ENCODE data around the gene LCN1.
"Not testable (repeated sequence)": the region's sequence is repeated elsewhere in the genome, so short reads cannot be mapped to it uniquely, and the experiment has no call there.

The LCN1 gene

DNA sequence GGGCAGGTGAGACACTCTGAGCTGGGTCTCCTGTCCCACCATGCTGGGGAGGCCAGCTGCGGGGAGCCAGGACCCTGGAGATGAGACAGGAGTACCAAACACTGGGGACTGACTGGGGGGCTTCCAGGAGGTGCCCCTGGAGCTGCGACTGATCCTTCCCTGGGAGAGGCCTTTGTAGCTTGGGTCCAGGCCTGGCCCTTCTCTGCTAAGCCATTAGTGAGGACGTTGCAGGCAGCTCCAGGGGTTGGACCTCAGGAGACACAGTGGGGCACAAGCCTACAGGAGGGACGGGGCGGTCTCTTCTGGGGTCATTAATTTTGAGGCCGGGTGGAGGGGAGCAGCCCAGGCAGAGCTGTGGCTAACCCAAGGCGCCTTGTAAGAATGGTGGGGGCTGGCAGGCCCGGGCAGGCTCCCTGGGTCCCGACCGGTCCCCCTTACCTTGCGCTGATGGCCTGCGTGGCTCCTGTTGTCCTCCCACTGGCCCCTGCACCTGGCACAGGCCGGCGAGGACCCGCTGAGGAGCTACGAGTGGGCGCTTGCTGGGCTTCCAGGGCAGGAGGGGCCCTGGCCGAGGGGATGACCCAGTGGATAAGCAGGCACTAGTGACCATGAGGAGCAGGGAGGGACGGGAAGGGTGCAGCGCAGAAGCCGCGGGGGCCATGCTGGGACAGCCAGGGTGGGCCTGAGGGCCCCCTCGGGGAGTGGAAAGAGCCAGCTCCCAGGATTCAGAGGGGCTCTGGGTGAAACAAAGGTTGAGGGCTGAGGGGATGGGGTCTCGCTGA lies 15.6 kb upstream of the LCN1 start:
- DNase-seq (ENCODE audit: low read depth), result no peak

DNA sequence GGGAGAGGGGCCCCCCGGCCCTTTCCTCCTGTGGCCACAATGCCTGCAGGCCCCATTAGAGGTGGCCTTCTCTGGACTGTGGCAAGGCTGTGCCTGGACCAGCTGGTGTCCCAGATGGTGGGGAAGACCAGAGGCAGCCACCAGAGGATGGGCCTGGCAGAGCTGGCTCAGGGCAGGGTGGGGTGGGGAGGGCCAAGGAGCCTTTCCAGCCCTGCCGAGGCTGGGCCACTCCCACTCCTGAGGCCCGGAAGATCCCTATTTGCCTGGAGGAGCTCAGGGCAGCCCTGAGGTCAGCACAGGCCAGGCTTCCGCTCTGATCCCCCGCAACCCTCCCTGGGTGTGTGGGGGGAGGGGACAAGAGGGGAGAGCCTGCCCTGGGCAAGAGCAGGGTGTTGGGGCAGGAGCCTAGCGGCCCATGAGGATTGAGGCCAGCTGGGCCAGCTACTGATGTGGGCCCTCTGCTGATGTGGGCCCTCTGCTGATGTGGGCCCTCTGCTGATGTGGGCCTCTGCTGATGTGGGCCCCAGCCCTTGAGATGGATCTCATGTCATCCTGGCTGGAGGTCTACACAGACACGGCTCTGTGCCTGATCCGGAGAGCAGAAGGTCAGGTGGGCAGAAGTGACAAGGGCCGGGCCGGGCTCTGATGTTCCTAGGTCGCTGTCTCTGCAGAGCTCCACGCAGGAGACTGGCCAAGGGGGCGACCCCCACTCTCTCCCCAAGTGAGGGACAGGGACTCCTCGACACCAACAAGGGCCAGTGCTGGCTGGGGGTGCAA lies 14.7 kb upstream of the LCN1 start:
- no peak for DNase-seq (ENCODE audit: low read depth)

DNA sequence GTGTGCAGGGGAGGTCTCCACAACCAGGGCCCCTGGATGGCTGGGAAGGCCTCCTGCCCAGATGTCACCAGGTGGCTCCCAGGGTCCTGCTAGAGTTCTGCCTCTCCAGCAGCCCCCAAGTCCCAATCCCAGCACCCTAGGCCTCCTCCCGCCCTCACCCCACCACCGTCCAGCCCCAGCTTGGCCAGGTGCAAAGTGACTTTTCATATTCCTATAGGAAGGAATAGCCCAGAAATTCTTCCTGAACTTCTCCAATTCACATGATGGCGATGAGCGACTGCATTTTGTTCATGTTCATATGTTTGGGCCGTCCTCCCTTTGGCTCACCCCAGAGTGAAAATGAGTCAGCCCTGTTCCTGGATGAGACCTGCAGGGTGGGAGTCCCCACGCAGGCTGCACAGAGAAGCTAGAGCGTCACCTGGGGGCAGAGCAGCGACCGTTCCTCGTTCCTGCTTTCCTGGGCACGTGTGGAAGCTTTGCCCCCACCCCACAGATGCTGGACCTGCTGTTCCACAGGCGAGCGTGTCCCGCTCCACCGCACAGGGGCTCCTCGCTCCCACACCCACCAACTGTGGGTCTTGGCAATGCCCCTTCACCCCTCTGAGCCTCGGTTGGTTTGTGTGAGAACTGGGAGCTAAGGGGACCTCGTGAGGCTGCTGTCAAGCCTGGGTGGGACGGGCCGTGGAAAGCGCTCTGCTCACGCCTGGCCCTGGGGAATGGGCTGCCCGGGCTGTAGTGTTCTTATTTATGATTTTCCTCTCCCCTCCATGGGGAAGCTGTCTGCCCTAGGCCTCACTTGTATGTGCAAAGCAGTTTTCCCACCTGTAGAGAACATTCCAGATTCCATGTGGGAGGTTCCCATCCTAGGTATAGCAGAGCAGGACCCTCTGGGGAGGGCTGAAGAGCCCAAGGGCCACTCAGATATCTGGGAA lies 13.9 kb upstream of the LCN1 start:
- DNase-seq (ENCODE audit: low read depth), result no peak

DNA sequence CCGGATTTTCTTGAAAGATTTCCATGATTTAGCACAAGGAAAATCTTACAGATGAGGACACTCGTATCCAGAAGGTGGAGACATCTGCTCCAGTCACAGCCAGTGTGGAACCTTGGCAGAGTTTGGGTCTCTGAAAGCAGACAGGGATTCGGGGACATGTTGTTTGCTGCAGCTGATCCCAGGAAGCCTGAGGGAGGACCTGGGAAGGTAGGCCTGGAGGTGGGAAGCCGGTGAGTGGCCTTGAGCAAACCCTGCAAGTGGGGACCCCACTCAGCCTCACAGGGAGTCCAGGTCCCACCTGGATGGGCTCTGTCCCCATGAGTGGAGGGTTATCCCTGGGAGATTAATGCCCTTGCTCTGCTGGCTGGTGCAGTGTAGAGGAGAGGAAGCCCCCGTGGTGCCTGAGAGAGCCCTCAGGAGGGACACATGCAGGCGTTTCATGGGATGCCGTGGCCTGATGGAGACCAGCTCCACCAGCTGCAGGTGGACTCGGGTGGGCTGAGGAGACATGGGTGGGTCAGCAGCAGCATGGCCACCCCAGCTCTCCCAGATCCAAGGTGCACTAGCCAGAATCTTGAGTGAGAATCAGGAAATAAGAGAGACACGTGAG lies 12.9 kb upstream of the LCN1 start:
- DNase-seq (ENCODE audit: low read depth), result no peak

DNA sequence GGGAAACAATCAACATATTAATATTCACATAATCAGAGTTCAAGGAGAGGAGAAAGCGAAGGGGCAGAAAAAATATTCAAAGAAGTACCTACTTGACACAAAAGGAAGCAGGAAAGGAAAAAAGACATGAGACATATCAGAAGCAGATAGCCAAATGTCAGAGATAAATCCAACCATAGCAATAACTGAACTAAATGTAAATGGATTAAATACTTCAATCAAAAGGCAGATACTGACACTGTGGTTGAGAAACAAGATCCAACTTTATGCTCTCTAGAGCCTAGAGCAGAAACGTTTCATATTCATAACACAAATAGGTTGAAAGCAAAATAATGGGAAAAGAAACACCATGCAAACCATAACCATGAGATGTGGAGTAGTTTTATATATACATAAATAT lies 11.8 kb upstream of the LCN1 start:
- no peak for DNase-seq (ENCODE audit: low read depth)

DNA sequence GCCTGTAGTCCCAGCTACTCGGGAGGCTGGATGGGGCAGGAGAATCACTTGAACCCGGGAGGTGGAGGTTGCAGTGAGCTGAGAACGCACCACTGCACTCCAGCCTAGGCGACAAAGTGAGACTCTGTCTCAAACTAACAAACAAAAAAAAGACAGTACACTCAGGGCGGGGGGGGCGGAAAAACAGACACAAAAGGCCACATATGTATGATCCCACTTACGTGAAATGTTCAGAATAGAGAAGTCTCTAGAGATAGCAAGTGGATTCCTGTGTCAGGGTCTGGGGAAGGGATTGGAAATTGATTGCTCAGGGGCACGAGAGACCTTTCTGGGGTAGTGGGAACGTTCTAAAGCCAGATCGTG lies 9.0 kb upstream of the LCN1 start:
- DNase-seq (ENCODE audit: low read depth), result no peak

DNA sequence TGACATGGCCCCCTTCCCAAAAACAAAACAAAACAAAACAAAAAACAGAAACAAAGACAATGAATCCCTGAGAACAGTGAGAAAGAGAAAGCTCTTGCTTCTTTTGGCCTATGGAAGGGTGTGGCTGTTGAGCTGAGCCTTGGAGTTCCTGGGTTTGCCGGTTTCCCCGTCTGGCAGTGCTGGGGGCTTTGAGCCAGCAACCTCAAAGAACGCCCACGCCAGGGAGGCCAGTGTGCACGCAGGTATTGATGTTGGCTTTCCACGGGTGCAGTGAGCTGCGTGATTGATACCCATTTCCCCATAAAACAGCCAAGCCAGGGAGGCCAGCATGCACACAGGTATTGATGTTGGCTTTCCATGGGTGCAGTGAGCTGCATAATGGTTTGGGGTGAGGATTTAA lies 8.3 kb upstream of the LCN1 start:
- no peak for DNase-seq (ENCODE audit: low read depth)

DNA sequence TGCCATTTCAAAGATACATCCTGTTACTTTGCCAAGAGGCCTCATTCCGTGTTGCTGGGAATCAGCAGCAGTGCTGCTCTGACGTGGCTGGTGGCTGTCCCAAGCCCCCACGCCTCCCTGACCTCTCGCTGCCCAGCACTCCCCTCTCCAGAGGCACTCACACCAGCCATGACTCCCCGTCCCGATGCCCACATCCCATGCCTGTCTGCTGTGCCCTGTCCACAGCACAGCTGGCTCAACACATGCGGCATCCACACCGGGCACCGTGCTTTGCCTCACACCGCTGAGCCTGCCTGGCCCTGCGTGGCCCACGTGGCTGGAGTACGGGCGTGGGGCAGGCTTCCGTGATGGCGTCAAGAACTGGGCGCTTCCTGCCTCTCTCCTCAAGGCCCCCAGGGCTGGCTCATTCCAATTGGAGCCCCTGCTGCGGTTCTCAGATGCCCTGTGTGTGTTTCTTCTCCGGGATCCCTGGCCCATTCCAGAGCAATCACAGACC lies 7.8 kb upstream of the LCN1 start:
- no peak for DNase-seq (ENCODE audit: low read depth)

DNA sequence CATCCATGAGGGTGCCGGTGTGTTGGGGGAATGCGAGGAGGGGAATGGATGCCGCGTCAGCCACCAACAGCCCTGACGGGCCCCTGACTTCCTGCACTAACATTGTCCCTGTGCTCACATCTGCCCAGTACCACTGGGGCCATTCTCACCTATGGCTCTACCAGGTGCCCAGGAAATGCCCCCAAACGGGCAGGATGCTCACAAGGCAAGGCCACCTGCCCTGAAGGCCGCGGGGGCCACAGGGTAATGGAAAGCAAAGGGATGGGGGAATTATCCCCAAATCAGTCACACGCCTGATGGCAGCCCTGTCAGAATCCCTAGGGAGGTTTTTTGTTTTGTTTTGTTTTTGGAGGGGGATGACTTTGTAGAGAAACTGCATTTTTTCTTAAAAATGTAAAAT lies 7.3 kb upstream of the LCN1 start:
- not testable (repeated sequence) for DNase-seq (ENCODE audit: low read depth)

DNA sequence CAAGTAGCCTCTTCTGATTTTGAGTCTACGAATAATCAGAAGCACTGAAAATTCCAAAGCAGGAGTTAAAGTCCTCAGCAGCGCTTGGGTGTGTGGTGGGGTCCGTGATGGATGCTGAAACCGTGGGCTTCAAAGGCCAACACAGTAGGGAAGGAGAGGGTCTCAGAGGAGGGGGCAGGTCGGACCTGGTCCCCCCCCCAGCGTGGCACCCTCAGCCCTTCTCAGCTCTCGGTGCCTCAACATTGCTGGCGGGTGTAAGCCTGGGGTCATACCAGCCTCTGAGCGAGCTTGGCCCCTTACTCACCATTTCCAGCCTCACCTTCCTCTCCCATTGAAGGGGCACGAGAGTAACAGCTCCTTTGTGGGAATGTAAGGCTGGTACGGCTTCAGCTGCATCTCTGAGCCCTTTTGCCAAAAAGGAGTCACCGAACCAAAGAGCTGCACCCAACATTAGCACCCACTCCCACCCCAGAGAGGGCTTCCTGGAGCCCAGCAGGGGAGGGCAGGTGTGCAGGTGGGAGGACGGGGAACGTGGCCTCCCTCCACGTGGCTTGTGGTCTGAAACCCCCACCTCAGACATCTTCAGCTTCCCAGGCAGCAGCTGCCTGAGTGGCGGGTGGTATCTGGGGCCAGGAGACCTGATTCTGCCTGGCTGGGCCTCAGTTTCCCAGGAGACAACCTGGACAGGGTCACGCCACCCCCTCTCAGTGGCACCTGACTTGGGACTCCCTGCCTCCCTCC lies 6.7 kb upstream of the LCN1 start:
- DNase-seq (ENCODE audit: low read depth), result no peak

DNA sequence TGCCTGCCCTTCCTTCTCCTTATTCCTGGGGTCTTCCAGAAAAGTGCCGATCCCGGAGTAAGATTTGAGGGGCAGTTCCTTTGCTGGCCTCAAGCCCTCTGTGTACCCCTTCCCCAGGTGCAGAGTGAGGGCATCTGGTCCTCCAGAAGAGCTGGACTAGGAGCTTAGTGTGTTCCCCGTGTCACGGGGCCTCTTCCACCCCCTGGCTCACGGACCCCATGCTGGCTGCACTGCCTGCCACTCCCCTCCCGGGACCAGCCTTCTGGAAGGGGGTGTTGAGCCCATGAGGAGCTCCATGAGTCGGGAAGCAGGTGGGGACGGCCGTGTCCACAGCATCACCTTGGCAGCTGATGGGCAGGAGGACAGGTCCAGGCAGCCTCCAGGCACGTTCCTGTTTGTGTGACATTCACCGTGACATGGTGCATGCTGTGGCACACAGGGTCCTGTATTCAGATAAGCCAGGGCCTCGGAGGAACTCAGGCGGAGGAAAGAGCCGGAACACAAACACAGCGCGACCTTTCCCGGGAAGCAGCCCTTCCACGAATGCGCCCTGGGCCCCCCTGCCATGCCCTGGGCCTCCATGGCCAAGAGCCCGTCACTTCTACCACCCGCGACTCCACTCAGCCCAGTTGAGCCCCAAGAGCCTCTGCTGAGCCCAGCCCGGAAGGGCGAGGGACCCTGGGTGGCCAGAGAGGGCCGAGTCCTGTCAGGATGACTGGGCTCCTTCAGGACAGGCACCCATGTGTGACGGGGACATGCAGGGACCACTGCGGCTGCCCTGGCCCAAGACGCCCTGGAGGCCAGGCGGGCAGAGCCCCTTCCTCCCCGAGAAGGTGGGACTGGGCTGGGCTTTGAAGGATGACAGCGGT lies 5.9 kb upstream of the LCN1 start:
- no peak for DNase-seq (ENCODE audit: low read depth)

DNA sequence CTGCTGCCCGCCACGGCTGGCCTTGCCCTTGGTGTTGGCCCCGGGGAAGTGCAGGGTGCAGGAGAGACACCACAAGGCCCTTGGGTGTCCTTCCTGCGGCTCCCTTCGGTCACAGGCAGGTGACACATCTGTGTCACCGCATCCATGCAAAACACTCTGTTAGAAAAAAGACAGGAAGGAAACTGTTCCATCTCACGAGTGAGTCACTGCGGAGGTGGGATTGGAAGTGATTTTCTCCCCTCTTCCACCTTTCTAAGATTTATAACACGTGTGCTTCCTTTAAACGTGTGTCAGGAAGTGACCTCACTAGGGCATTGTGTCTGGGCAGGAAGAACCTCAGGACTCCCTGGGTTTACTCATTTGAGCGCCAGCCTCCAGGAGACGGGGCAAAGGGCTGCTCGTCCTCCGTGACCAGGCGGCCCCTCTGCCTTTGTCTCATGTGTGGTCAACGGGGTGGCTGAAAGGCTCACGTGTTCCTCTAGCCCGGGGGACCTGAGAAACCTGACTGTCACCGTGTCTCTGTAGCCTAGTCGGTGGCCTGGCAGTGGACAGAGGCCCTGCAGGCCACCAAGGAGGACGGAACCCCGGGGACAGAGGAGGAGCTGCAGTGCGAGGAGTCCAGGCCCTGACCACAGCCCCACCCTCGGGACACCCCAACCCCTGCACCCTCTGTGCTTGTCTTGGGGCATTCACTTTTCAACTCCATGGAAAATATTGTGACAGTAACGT lies 4.9 kb upstream of the LCN1 start:
- no peak for DNase-seq (ENCODE audit: low read depth)

DNA sequence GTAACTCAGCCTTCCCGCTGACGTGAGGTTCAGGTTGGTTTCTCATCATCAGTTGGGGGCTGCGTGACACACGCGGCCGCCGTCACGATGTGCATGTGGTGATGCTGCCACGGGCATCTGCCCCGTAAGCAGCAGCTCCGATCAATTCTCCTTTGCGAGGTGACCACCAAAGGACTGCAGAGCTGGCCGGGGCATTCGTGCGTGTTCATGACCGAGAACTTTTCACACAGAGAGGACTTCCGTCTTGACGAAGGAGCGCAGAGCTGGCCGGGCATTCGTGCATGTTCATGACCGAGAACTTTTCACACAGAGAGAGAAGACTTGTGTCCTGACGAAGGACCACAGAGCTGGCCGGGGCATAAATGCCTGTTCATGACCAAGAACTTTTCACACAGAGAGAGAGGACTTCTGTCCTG lies 3.8 kb upstream of the LCN1 start:
- DNase-seq (ENCODE audit: low read depth), result no peak

DNA sequence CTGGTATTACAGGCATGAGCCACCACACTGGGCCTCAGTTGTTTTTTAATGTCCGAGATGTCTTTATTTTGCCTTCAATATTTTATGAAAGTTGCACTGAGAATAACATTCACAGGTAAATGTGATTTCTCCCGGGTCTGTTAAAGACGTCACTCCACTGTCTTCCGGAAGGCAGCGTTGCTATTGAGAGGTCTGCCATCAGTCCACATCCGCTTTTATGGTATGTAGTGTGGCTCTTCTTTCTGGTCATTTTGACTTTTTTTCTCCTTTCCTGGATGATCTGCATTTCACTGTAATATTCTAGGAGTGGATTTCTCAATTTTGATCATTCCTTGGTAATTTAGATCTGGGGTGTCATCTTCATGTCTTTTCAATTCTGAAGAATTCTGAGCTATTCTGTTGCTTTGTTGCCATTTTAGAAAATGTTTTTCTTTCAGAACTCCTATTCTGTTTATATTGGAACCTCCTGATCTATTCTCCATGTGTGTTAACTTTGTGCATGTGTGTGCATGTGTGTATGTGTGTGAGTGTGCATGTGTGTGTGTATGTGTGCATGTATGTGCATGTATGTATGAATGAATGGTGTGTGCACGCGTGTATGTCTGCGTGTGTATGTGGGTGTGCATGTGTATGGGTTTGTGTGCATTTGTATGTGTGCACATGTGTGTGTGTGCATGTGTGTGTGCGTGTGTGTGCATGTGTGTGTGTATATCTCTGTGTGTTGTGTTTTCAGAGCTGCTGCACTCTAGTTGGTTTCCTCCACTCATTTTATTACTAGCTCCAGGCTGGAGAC lies 1.9 kb upstream of the LCN1 start:
- DNase-seq (ENCODE audit: low read depth), result no peak

DNA sequence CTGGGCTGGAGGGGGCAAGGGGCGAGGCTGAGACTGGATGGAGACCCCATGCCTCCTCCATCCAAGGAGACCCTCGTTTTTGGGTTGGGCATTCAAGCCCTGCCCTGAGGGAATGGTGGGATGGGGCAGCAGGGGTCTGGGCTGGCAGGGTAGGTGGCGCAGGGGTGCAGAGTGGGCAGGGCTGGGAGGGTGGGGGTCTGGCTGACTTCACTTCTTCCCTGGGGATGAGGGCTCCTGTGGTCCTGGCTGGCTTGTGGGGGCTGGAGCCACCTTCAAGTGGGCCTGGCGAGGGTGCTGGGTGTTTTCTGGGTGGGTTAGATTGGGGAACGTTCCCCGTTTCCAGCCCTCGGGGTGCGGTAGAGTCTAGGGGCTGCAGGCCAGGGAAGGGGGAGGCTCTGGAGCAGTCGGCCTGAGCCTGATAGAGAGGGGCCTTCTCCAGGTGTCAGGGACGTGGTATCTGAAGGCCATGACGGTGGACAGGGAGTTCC lies 412 bp downstream of the LCN1 start:
- DNase-seq (ENCODE audit: low read depth), result no peak

DNA sequence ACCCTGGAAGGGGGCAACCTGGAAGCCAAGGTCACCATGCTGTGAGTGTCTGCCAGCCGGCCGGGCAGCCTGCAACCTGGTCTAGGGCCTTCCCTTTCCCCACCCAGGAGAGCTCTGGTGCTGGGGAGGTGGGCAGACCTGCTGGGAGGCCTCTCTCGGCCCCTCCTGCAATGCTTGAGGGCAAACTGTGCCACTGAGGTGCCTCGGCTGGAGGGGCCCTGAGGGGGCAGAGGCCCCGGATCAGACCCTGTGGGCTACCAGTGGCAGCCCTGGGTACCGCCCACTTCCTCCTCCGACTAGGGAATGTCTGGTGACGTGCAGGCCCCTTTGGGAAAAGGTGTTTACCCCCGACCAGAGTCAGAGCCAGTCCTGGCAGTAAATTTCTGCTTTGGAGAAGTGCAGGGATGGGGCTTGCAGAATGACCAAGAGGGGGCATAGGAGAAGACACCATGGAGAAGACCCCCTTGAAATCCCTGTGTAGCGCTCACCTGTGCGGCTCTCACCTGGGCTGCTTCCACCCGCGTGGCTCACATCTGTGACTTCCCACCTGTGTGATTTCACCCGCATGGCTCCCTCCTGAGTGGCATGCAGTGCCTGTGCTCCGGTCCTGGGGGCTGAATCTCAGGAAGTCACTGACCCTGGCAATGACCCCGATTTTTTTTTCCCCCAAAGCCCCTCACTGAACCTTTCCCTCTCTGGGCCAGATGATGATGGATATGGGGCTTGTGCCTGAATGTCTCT lies 1.1 kb downstream of the LCN1 start:
- DNase-seq (ENCODE audit: low read depth), result no peak

DNA sequence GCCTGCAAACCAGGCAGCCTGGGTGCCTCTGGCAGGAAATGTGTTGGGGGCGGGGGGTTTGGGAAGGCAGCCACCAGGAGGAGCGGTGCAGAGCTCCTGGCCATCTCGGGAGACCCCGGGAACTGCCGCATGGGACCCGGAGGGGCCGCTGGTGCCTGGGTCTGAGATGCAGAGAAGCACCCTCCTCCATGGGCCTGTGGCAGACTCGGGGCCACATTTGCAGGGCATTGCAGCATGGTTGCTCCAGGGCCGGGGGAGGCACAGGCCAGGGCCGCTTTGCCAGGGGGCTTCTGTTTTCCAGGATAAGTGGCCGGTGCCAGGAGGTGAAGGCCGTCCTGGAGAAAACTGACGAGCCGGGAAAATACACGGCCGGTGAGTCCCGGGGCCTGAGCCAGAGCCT lies 1.7 kb downstream of the LCN1 start:
- no peak for DNase-seq (ENCODE audit: low read depth)
